Mesenchymal stem cell (in vitro differentiated cells and primary cell): ENCODE data around the gene ALDH4A1.

ENCODE experiments used
- DNase-seq: peaks from one replicate; pipeline ENCODE4 v3.0.0-alpha.2; 2013
- H2AFZ ChIP-seq: one replicate; pipeline ENCODE4 v1.6.1; 2013; ENCODE audit warnings: low read depth, mild to moderate bottlenecking, control low read depth, inconsistent platforms, low read length, moderate library complexity
- H2AK5ac ChIP-seq: 2 replicates; pipeline ENCODE4 v1.6.1; 2013; ENCODE audit warnings: low read length, moderate library complexity, mild to moderate bottlenecking, inconsistent platforms; ENCODE audit not compliant: severe bottlenecking
- H2BK120ac ChIP-seq: one replicate; pipeline ENCODE4 v1.6.1; 2013; ENCODE audit warnings: low read depth, mild to moderate bottlenecking, inconsistent platforms, low read length, moderate library complexity
- H2BK12ac ChIP-seq, 2 experiments: one replicate each; pipeline ENCODE4 v1.6.1; 2013; ENCODE audit warnings: inconsistent platforms in 2 of 2, low read length in 2 of 2, mild to moderate bottlenecking in 2 of 2, moderate library complexity in 2 of 2, control low read depth in 1 of 2
- H2BK15ac ChIP-seq: one replicate; pipeline ENCODE4 v1.6.1; 2013; ENCODE audit warnings: mild to moderate bottlenecking, low read depth, inconsistent platforms; ENCODE audit not compliant: poor library complexity, severe bottlenecking
- H2BK5ac ChIP-seq: 2 replicates; pipeline ENCODE4 v1.6.1; 2013; ENCODE audit warnings: low read depth, mild to moderate bottlenecking, low read length, control low read depth, inconsistent platforms; ENCODE audit not compliant: poor library complexity, severe bottlenecking
- H3K14ac ChIP-seq, 2 experiments: one replicate each; pipeline ENCODE4 v1.6.1; 2013; ENCODE audit warnings: inconsistent platforms in 2 of 2, low read length in 2 of 2, control low read depth in 1 of 2, mild to moderate bottlenecking in 1 of 2, moderate library complexity in 1 of 2
- H3K18ac ChIP-seq, 2 experiments: one replicate each; pipeline ENCODE4 v1.6.1; 2013; ENCODE audit warnings: inconsistent platforms in 2 of 2, low read length in 2 of 2, control low read depth in 1 of 2, low read depth in 1 of 2, mild to moderate bottlenecking in 1 of 2
- H3K23ac ChIP-seq, 2 experiments: one replicate each; pipeline ENCODE4 v1.6.1; 2013; ENCODE audit warnings: inconsistent platforms in 2 of 2, low read length in 2 of 2, mild to moderate bottlenecking in 2 of 2, moderate library complexity in 2 of 2, control low read depth in 1 of 2
- H3K27ac ChIP-seq: 2 replicates; pipeline ENCODE4 v1.5.1; 2013; ENCODE audit warnings: mild to moderate bottlenecking, moderate library complexity, low read length, control low read depth, inconsistent platforms; ENCODE audit not compliant: poor library complexity, severe bottlenecking
- H3K27me3 ChIP-seq, 2 experiments: 2 replicates each; pipeline versions ENCODE4 v1.6.1 to v1.7.0; 2013; ENCODE audit warnings: low read length in 2 of 2, mild to moderate bottlenecking in 2 of 2, moderate library complexity in 2 of 2, control low read depth in 1 of 2, inconsistent platforms in 1 of 2; ENCODE audit not compliant: control insufficient read depth in 1 of 2, insufficient read depth in 1 of 2
- H3K36me3 ChIP-seq, 2 experiments: 2 replicates each; pipeline versions ENCODE4 v1.6.1 to v1.7.0; 2013; ENCODE audit warnings: low read length in 2 of 2, control low read depth in 1 of 2, inconsistent platforms in 1 of 2, low read depth in 1 of 2, mild to moderate bottlenecking in 1 of 2; ENCODE audit not compliant: insufficient read depth in 2 of 2, control insufficient read depth in 1 of 2
- H3K4ac ChIP-seq, 2 experiments: one replicate each; pipeline ENCODE4 v1.6.1; 2013; ENCODE audit warnings: inconsistent platforms in 2 of 2, low read length in 2 of 2, mild to moderate bottlenecking in 2 of 2, moderate library complexity in 2 of 2, control low read depth in 1 of 2, low read depth in 1 of 2
- H3K4me1 ChIP-seq: 2 replicates; pipeline ENCODE4 v1.6.1; 2013; ENCODE audit warnings: low read depth, low read length, control low read depth; ENCODE audit not compliant: control insufficient read depth, insufficient read depth
- H3K4me2 ChIP-seq: 2 replicates; pipeline ENCODE4 v1.6.1; 2013; ENCODE audit warnings: low read length, mild to moderate bottlenecking, inconsistent platforms; ENCODE audit not compliant: poor library complexity, severe bottlenecking
- H3K4me3 ChIP-seq, 2 experiments: 2 replicates each; pipeline versions ENCODE4 v1.5.1 to v1.7.0; 2013; ENCODE audit warnings: low read length in 2 of 2, mild to moderate bottlenecking in 2 of 2, control low read depth in 1 of 2, low read depth in 1 of 2; ENCODE audit not compliant: insufficient read depth in 1 of 2
- H3K79me1 ChIP-seq: replicated peaks from 2 replicates; pipeline ENCODE4 v1.6.1; 2013; ENCODE audit warnings: mild to moderate bottlenecking, control low read depth, low read length, inconsistent platforms; ENCODE audit not compliant: poor library complexity, severe bottlenecking
- H3K9ac ChIP-seq: 2 replicates; pipeline ENCODE4 v1.7.0; 2013; ENCODE audit warnings: mild to moderate bottlenecking, low read length, moderate library complexity
- H3K9me3 ChIP-seq: 2 replicates; pipeline ENCODE4 v1.7.0; 2013; ENCODE audit warnings: mild to moderate bottlenecking, low read length; ENCODE audit not compliant: control insufficient read depth
- H4K8ac ChIP-seq: one replicate; pipeline ENCODE4 v1.6.1; 2013; ENCODE audit warnings: inconsistent platforms, mild to moderate bottlenecking, low read length, moderate library complexity
- H4K91ac ChIP-seq: one replicate; pipeline ENCODE4 v1.6.1; 2013; ENCODE audit warnings: mild to moderate bottlenecking, low read length, inconsistent platforms
- WGBS: methylation state at CpG from one replicate; pipeline ENCODE4 v1.1.7; 2013; ENCODE audit warnings: mixed read lengths; 5-methylcytosine and 5-hydroxymethylcytosine counted together

ALDH4A1 gene

GRCh38 chr1:18901952-18902522 lies 318 bp downstream of the ALDH4A1 start:
- Histone ChIP-seq H3K36me3 (peaks cover 6 to 20% of the 10 kb centered on the region in 2 experiments), H4K91ac (no peak overlapping the region), H2AK5ac (no peak overlapping the region), H2BK12ac (no peak overlapping the region), H3K27me3 (no peaks in the 10 kb centered on the region), H3K9me3 (no peaks in the 10 kb centered on the region), H3K23ac (peak overlapping the region in 1 of 2 experiments; percentile 5), H3K4ac (no peak overlapping the region), H3K14ac (peak overlapping the region in 1 of 2 experiments; percentile 7), H2BK5ac (no peak overlapping the region), H4K8ac (no peak overlapping the region), H2BK120ac (no peak overlapping the region), H3K18ac (peak overlapping the region; percentile 37 to 56), H2BK15ac (no peak overlapping the region), H3K4me1 (peaks cover 7% of the 10 kb centered on the region), H3K4me2 (peak overlapping the region; percentile 97), H3K9ac (peak overlapping the region; percentile 95), H2AFZ (peak overlapping the region; percentile 89), H3K79me1 (peaks cover 14% of the 10 kb centered on the region), H3K27ac (no peak overlapping the region), H3K4me3 (peak overlapping the region; percentile 70 to 90)
- WGBS: under 1% methylated on average over 37 of the region's 44 CpGs
- peak; percentile 58 for DNase-seq

DNA sequence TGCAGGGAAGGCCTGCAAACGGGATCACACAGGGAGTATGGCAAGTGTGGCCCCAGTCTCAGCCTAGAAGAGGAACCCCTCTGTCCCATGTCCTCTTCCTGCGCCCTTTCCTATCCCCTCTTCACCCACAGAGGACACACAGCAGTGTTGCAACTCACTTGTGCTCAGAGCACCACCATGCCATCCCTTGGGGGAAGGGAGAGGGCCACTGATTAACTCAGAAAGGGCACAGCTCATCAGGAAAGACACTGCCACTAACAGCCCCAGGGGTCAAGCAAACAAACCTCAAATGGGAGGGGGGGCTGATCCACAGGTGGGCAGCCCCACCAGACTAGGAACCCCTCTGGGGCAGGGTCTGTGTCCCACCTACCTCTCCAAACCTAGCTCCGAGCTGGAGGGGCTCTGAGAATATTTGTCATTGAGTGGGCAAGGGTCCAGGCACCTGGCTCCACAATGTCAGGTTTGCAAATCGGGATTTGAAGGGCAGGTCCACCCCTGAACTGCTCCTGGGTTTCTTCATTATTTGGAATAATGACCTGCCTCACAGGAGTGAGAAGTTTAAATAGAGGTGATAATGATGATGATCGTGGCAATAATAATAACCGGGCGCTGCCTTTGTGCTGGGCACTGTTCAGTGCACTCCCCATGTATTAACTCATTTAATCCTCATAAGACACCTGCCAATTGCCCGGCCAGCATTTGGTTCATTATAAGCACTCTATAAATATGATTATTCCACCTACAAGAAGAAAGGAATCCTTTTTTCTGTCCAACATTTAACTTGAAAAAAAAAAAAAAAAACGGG lies 1.0 kb downstream of the ALDH4A1 start:
- no peak for DNase-seq
- H2BK15ac ChIP-seq: no peak overlapping the region
- 61% methylated on average over 7 of the region's 9 CpGs for WGBS
- no peaks in the 10 kb centered on the region for H3K27me3 ChIP-seq
- peaks cover 3 to 21% of the 10 kb centered on the region in 2 experiments for H3K36me3 ChIP-seq
- H3K79me1 ChIP-seq: peaks cover 12% of the 10 kb centered on the region
- H2AK5ac ChIP-seq: no peak overlapping the region
- H2AFZ ChIP-seq: no peak overlapping the region
- no peak overlapping the region for H2BK5ac ChIP-seq
- H2BK120ac ChIP-seq: no peak overlapping the region
- no peak overlapping the region for H2BK12ac ChIP-seq
- H3K4me2 ChIP-seq: peak overlapping the region; percentile 97
- H3K9ac ChIP-seq: peak overlapping the region; percentile 95
- H3K9me3 ChIP-seq: no peaks in the 10 kb centered on the region
- H3K18ac ChIP-seq: no peak overlapping the region
- H4K91ac ChIP-seq: peak overlapping the region; percentile 63
- H3K23ac ChIP-seq: no peak overlapping the region
- peaks cover 7% of the 10 kb centered on the region for H3K4me1 ChIP-seq
- no peak overlapping the region for H3K14ac ChIP-seq
- no peak overlapping the region for H4K8ac ChIP-seq
- no peak overlapping the region for H3K27ac ChIP-seq
- peak overlapping the region in 1 of 2 experiments; percentile 90 for H3K4me3 ChIP-seq
- no peak overlapping the region for H3K4ac ChIP-seq

DNA sequence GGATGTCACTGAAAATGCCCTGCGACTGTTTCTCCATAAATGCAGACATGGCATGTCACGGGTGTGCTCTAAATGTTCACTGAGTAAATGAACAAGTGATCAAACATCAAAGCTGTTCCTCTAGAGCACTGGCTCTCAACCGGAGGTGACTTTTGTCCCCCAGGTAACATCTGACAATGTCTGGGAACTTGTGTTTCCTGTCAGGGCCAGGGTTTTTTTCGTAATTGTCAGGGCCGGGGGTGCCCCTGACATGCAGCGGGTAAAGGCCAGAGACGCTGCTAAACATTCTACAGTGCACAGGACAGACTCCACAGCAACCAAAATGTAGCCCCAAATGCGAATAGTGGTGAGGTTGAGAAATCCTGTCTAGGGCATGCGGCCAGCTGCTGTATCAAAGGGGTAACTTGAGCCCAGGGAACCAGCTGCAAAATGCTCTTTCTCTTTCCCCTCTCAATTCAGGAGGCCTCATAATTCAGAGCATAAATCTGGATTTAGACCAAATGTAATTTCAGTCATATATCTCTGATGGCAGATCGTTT lies 2.0 kb downstream of the ALDH4A1 start:
- no peak overlapping the region for H3K4ac ChIP-seq
- H3K9me3 ChIP-seq: no peaks in the 10 kb centered on the region
- H2BK15ac ChIP-seq: no peak overlapping the region
- H3K23ac ChIP-seq: no peak overlapping the region
- H2AFZ ChIP-seq: no peak overlapping the region
- no peak overlapping the region for H3K14ac ChIP-seq
- H2BK5ac ChIP-seq: no peak overlapping the region
- H4K91ac ChIP-seq: no peak overlapping the region
- no peak overlapping the region for H2BK120ac ChIP-seq
- DNase-seq: no peak
- 88% methylated on average over 10 of the region's 10 CpGs for WGBS
- no peak overlapping the region for H3K4me3 ChIP-seq
- peaks cover 7% of the 10 kb centered on the region for H3K4me1 ChIP-seq
- H2BK12ac ChIP-seq: no peak overlapping the region
- H2AK5ac ChIP-seq: no peak overlapping the region
- H3K27me3 ChIP-seq: no peaks in the 10 kb centered on the region
- H3K18ac ChIP-seq: no peak overlapping the region
- no peak overlapping the region for H3K27ac ChIP-seq
- H3K9ac ChIP-seq: no peak overlapping the region
- no peak overlapping the region for H4K8ac ChIP-seq
- H3K79me1 ChIP-seq: peaks cover 10% of the 10 kb centered on the region
- H3K4me2 ChIP-seq: no peak overlapping the region
- peaks cover 0 to 21% of the 10 kb centered on the region in 2 experiments for H3K36me3 ChIP-seq

DNA sequence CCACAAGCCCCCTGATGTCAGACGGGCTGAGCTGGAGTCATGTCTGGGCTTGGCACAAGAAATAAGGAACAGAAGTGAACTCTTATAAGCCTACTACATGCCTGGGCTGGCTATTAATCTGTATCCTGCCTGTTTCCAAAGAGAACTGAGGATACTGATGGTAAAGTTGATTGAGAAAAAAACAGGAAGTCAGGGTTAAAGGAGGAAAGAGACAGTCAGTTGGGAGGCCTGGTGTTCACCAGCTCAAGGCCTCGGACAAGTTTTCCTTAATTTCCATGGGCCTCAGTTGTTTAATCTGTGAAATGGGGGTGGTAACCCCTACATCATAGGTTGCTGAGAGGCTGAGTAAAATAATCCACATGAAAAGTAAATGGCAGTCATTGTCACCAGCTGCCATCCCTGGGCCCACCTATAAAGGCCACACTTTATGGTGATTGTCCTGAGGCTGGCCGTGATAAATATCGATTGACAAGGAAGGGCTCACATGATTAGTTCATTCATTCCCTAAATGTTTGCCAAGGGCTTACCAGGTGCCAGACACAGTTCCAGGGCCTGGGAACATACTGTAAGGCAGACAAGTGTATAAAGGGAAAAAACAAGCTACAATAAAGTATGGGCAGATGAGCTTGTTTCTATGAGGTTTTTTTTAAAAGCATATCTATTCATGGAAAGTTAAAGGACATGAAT lies 2.8 kb downstream of the ALDH4A1 start:
- Histone ChIP-seq H3K4me2 (no peak overlapping the region), H2BK12ac (no peak overlapping the region), H3K18ac (no peak overlapping the region), H2BK15ac (no peak overlapping the region), H3K27me3 (no peaks in the 10 kb centered on the region), H4K91ac (no peak overlapping the region), H3K4ac (no peak overlapping the region), H3K9me3 (no peaks in the 10 kb centered on the region), H2BK120ac (no peak overlapping the region), H3K27ac (no peak overlapping the region), H3K4me3 (no peak overlapping the region), H4K8ac (no peak overlapping the region), H2AFZ (no peak overlapping the region), H2BK5ac (no peak overlapping the region), H3K36me3 (peaks cover 0 to 18% of the 10 kb centered on the region in 2 experiments), H2AK5ac (no peak overlapping the region), H3K9ac (no peak overlapping the region), H3K23ac (no peak overlapping the region), H3K4me1 (peaks cover 7% of the 10 kb centered on the region), H3K79me1 (peaks cover 10% of the 10 kb centered on the region), H3K14ac (no peak overlapping the region)
- WGBS: 95% methylated on average over 4 of the region's 4 CpGs
- no peak for DNase-seq
